Tibial nerve (tissue), 4 donors: ENCODE data around the gene ARPP21. TPM values are rescaled to one million over a fixed set of nuclear protein-coding genes. Genes with fewer than 3 reads are reported as not detected.

Experiments
- DNase-seq, 2 donors: peaks; one replicate each; pipeline ENCODE4 v3.0.0-alpha.2; 2019; ENCODE audit warnings: low spot score in 2 of 2
- H3K27ac ChIP-seq, 4 donors: fragments of 200-600 bp; sonication (generic) in 3 of 4; one replicate each; pipeline ENCODE4 v1.5.1; 2017 to 2019; ENCODE audit warnings: mild to moderate bottlenecking in 1 of 4
- H3K27me3 ChIP-seq, 2 donors: fragments of 200-600 bp; sonication (generic) in 1 of 2; one replicate each; pipeline versions ENCODE4 v1.5.1 to v1.6.0; 2017 to 2019
- H3K36me3 ChIP-seq, 3 donors: fragments of 200-600 bp; sonication (generic); one replicate each; pipeline ENCODE4 v1.5.1; 2018 to 2019
- H3K4me1 ChIP-seq, 4 donors: fragments of 200-600 bp; sonication (generic) in 3 of 4; one replicate each; pipeline ENCODE4 v1.5.1; 2017 to 2019
- H3K4me3 ChIP-seq, 4 donors: fragments of 200-600 bp; sonication (generic) in 3 of 4; one replicate each; pipeline ENCODE4 v1.5.1; 2017 to 2019; ENCODE audit warnings: mild to moderate bottlenecking in 1 of 4, moderate library complexity in 1 of 4
- H3K9me3 ChIP-seq, 4 donors: fragments of 200-600 bp; sonication (generic) in 3 of 4; one replicate each; pipeline ENCODE4 v1.5.1; 2017 to 2019
- EP300 ChIP-seq, 2 donors: sonication (generic); formaldehyde crosslinking; IDR thresholded peaks; one replicate each; pipeline ENCODE4 v1.6.1; 2017; ENCODE audit warnings: antibody characterized with exemption in 2 of 2, mild to moderate bottlenecking in 1 of 2
- POLR2A ChIP-seq, 2 donors: fragments of 450-650 bp; IDR thresholded peaks; one replicate each; pipeline ENCODE4 v1.6.1; 2017; ENCODE audit warnings: antibody characterized with exemption in 2 of 2, mild to moderate bottlenecking in 2 of 2, moderate library complexity in 2 of 2
- WGBS, 2 donors: methylation state at CpG; one replicate each; pipeline ENCODE4 v1.1.5; 2018; 5-methylcytosine and 5-hydroxymethylcytosine counted together
- total RNA-seq, 4 donors: library from RNA; depleted of rRNA; stranded (reverse); fragments of >200 nt; gene quantifications; one replicate each; pipeline ENCODE4 v1.1.0, GENCODE V29; 2016
- TF ChIP-seq, protein P1 (sequence below), 5 experiments: fragments of 200-600 bp in 3 of 5; fragments of 450-650 bp in 2 of 5; sonication (generic) in 3 of 5; IDR thresholded peaks; one replicate each; pipeline ENCODE4 v1.5.1; 2016 to 2019; ENCODE audit warnings: antibody characterized with exemption in 5 of 5, mild to moderate bottlenecking in 3 of 5, moderate library complexity in 2 of 5

Gene ARPP21
- total RNA-seq, 4 donors from 2014 or later, result not detected

DNA sequence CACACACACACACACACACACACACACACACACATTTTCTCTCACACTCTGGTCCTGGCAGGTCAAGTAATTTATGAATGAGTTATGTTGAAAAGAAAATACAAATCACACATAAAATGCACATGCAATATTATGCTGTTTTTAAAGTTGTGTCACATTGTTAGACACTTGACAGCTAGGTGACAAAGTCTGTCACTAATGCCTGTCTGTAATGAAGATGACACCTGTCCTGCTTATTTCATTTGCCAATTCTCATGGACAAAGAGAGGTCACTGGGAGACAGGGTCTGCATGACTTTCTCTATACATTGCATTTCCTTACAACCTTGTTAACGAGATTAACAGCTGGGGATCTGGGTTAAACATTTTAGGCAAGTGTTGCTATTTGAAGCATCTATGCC lies 71.2 kb downstream of the ARPP21 start:
- no peaks in the 10 kb centered on the region for H3K36me3 ChIP-seq
- no peak for DNase-seq
- H3K27ac ChIP-seq, result no peak overlapping the region
- no peaks in the 10 kb centered on the region for H3K27me3 ChIP-seq
- H3K4me1 ChIP-seq, result no peaks in the 10 kb centered on the region
- TF ChIP-seq EP300 (IDR thresholded peaks at IDR 0.05) (no peak), POLR2A (IDR thresholded peaks at IDR 0.05) (no peak)
- TF ChIP-seq, protein P1, sequence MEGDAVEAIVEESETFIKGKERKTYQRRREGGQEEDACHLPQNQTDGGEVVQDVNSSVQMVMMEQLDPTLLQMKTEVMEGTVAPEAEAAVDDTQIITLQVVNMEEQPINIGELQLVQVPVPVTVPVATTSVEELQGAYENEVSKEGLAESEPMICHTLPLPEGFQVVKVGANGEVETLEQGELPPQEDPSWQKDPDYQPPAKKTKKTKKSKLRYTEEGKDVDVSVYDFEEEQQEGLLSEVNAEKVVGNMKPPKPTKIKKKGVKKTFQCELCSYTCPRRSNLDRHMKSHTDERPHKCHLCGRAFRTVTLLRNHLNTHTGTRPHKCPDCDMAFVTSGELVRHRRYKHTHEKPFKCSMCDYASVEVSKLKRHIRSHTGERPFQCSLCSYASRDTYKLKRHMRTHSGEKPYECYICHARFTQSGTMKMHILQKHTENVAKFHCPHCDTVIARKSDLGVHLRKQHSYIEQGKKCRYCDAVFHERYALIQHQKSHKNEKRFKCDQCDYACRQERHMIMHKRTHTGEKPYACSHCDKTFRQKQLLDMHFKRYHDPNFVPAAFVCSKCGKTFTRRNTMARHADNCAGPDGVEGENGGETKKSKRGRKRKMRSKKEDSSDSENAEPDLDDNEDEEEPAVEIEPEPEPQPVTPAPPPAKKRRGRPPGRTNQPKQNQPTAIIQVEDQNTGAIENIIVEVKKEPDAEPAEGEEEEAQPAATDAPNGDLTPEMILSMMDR (IDR thresholded peaks at IDR 0.05), result no peak
- no peaks in the 10 kb centered on the region for H3K9me3 ChIP-seq
- no peak overlapping the region for H3K4me3 ChIP-seq
- 57 to 71% methylated on average over 1 of the region's 1 CpG for WGBS, 2 donors

DNA sequence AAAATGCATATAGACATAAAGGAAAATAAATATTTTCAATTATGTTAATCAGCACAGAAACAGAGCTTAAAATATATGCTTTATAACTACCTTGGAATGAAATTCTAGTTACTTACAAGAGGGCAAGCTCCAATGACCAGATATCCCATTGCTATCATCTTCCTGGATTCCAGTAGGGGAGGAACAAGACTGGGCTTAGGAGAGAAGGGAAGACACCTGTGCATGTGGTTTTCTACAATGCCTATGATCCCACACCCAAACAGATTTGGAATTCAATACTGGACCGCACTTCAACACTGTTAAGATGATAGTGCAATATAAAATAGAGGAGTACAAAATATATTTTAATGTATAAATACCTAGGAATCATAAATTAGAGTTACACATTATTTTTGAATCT lies 79.6 kb downstream of the ARPP21 start:
- Histone ChIP-seq H3K4me1 (no peaks in the 10 kb centered on the region), H3K9me3 (no peaks in the 10 kb centered on the region), H3K4me3 (no peak overlapping the region), H3K27me3 (no peaks in the 10 kb centered on the region), H3K27ac (no peak overlapping the region), H3K36me3 (no peaks in the 10 kb centered on the region)
- DNase-seq, result no peak
- no peak for TF ChIP-seq EP300 (IDR thresholded peaks at IDR 0.05)
- TF ChIP-seq, protein P1 (IDR thresholded peaks at IDR 0.05), result no peak
- TF ChIP-seq POLR2A (IDR thresholded peaks at IDR 0.05), result no peak
- WGBS, 2 donors, result 93 to 95% methylated on average over 1 of the region's 1 CpG

DNA sequence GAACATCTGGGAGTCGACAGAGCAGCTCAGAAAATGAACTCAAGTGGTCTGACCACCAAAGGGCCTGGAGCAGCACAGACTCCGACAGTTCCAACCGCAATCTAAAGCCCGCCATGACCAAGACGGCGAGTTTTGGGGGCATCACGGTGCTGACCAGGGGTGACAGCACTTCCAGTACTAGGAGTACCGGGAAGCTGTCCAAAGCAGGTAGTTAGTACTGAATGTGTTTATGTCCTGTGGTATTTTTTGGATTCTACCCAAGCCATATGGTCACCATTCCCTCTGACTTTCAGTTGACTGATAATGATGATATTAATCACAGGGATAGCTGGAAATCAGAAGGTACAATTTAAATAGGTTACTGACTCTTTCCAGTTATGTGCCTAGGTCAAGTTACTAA lies 82.3 kb downstream of the ARPP21 start:
- WGBS, 2 donors, result 87 to 88% methylated on average over 8 of the region's 8 CpGs
- Histone ChIP-seq H3K9me3 (no peaks in the 10 kb centered on the region), H3K36me3 (no peaks in the 10 kb centered on the region), H3K4me1 (no peaks in the 10 kb centered on the region), H3K27me3 (no peaks in the 10 kb centered on the region), H3K4me3 (no peak overlapping the region), H3K27ac (no peak overlapping the region)
- no peak for DNase-seq
- TF ChIP-seq, protein P1 (IDR thresholded peaks at IDR 0.05), result no peak
- TF ChIP-seq EP300 (IDR thresholded peaks at IDR 0.05), result no peak
- no peak for TF ChIP-seq POLR2A (IDR thresholded peaks at IDR 0.05)

DNA sequence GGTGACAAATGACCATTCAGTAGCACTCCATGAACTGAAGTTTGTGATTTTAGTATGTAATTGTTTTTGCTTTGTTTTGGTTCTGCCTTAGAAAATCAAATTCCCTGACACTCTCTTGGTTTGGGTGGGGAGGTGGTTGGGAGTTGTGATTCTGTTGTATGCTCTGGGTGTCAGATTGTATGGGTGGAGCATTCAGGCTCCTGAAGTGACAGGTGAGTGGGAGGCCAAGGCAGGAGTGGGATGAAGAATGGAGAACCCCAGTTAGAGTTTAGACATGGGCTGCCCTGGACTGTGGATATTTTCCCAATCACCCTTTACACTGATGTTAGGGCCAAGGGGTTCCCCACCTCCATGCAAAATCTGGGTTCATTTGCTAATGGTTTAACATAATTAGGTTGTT lies 83.6 kb downstream of the ARPP21 start:
- H3K9me3 ChIP-seq, result no peaks in the 10 kb centered on the region
- no peak overlapping the region for H3K27ac ChIP-seq
- TF ChIP-seq EP300 (IDR thresholded peaks at IDR 0.05), result no peak
- TF ChIP-seq, protein P1 (IDR thresholded peaks at IDR 0.05), result no peak
- no peak for TF ChIP-seq POLR2A (IDR thresholded peaks at IDR 0.05)
- no peaks in the 10 kb centered on the region for H3K36me3 ChIP-seq
- DNase-seq, result no peak
- H3K4me3 ChIP-seq, result no peak overlapping the region
- H3K4me1 ChIP-seq, result no peaks in the 10 kb centered on the region
- no peaks in the 10 kb centered on the region for H3K27me3 ChIP-seq

DNA sequence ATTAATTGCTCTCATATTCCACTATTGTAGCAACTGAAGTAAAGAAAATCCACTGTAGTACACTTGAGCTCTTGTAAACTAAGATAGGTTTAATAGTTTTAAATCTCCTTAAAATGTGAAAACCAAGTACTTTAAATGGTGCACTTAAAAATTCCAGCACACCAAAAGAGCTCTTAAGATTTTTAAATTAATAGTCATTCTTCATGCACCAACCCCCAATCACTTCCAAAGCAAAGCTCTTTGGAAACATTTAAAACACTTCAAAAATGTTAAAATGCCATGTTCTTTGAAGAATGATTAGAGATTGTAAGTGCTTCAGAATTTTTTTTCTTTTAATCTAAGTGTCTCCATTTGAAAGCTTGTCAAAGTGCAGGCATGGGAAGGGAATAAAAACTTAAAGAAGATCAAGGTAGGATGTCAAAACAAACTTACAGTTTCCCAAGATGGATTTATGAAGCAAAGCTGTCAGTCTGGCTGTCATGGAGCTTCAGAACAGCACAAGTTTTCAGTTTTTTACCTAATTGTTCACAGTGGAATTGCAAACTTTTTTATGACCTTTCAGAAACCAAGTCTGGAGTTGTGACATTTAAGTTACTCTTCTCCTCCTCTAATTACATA lies 84.3 kb downstream of the ARPP21 start:
- H3K4me3 ChIP-seq, result no peak overlapping the region
- no peak overlapping the region for H3K27ac ChIP-seq
- no peaks in the 10 kb centered on the region for H3K9me3 ChIP-seq
- H3K4me1 ChIP-seq, result no peaks in the 10 kb centered on the region
- H3K27me3 ChIP-seq, result no peaks in the 10 kb centered on the region
- H3K36me3 ChIP-seq, result no peaks in the 10 kb centered on the region
- no peak for DNase-seq
- no peak for TF ChIP-seq POLR2A (IDR thresholded peaks at IDR 0.05)
- TF ChIP-seq, protein P1 (IDR thresholded peaks at IDR 0.05), result no peak
- no peak for TF ChIP-seq EP300 (IDR thresholded peaks at IDR 0.05)
